CD4-positive, alpha-beta T cell (primary cell): ENCODE data around the gene PBX1. TPM values are rescaled to one million over a fixed set of nuclear protein-coding genes. Genes with fewer than 3 reads are reported as not detected.

Experiments
- ATAC-seq: fragments of 200-7000 bp; cut with Tn5 transposase; one replicate; pipeline ENCODE4 v1.10.0; 2022; ENCODE audit warnings: mild to moderate bottlenecking; ENCODE audit not compliant: poor library complexity
- CTCF ChIA-PET: fragments of 350-600 bp; sonication (Branson Sonifier 250); formaldehyde crosslinking; loops from one replicate; lab custom pipeline; 2021; ENCODE audit warnings: antibody characterized with exemption, inconsistent platforms; lab: Charles Lee
- POLR2A ChIA-PET: fragments of 350-600 bp; sonication (Branson Sonifier 250); formaldehyde crosslinking; loops from one replicate; lab custom pipeline; 2021; ENCODE audit warnings: antibody characterized with exemption, inconsistent platforms; lab: Charles Lee
- DNase-seq, 14 experiments: peaks; one replicate each; pipeline ENCODE4 v3.0.0-alpha.2; 2013 to 2020; ENCODE audit warnings: mixed read lengths in 2 of 14
- H3K27ac ChIP-seq, 2 donors: one replicate each; pipeline versions ENCODE4 v1.5.1 to v1.7.0; 2013; ENCODE audit warnings: low read length in 2 of 2, low read depth in 1 of 2, mild to moderate bottlenecking in 1 of 2
- H3K27me3 ChIP-seq, 2 experiments: 1 replicate in 1 of 2; 2 replicates in 1 of 2; pipeline versions ENCODE4 v1.6.1 to v1.7.0; 2013; ENCODE audit warnings: low read length in 2 of 2, control low read depth in 1 of 2, mild to moderate bottlenecking in 1 of 2, moderate library complexity in 1 of 2; ENCODE audit not compliant: insufficient read depth in 2 of 2, control insufficient read depth in 1 of 2
- H3K36me3 ChIP-seq: one replicate; pipeline ENCODE4 v1.6.1; 2013; ENCODE audit warnings: low read length, control low read depth; ENCODE audit not compliant: insufficient read depth
- H3K4me1 ChIP-seq: one replicate; pipeline ENCODE4 v1.6.1; 2013; ENCODE audit warnings: low read length, control low read depth; ENCODE audit not compliant: insufficient read depth
- H3K4me3 ChIP-seq: one replicate; pipeline ENCODE4 v1.5.1; 2013; ENCODE audit warnings: mild to moderate bottlenecking, low read length, moderate library complexity
- H3K9me3 ChIP-seq, 2 experiments: 1 replicate in 1 of 2; 2 replicates in 1 of 2; pipeline versions ENCODE4 v1.6.1 to v1.7.0; 2013; ENCODE audit warnings: low read length in 2 of 2, mild to moderate bottlenecking in 2 of 2, control low read depth in 1 of 2, moderate library complexity in 1 of 2; ENCODE audit not compliant: control insufficient read depth in 1 of 2, insufficient read depth in 1 of 2
- H3K27ac Mint-ChIP-seq: one replicate; pipeline ENCODE4 v1.8.0; 2020; ENCODE audit warnings: mixed read lengths
- H3K27me3 Mint-ChIP-seq: one replicate; pipeline ENCODE4 v1.8.0; 2021; ENCODE audit warnings: mixed read lengths
- H3K36me3 Mint-ChIP-seq: one replicate; pipeline ENCODE4 v1.8.0; 2021; ENCODE audit warnings: low read depth, mixed read lengths
- H3K4me1 Mint-ChIP-seq: one replicate; pipeline ENCODE4 v1.8.0; 2021; ENCODE audit warnings: low read depth, mixed read lengths
- H3K4me3 Mint-ChIP-seq: one replicate; pipeline ENCODE4 v1.8.0; 2020; ENCODE audit warnings: mild to moderate bottlenecking, mixed read lengths
- H3K9me3 Mint-ChIP-seq: one replicate; pipeline ENCODE4 v1.8.0; 2020; ENCODE audit warnings: mixed read lengths
- CTCF ChIP-seq: fragments of 200-600 bp; IDR thresholded peaks from one replicate; pipeline ENCODE4 v1.8.0; 2022; ENCODE audit warnings: antibody characterized with exemption, mild to moderate bottlenecking
- intact Hi-C, 2 experiments: fragments of 100-400 bp; cut with DNase I in 1 of 2; cut with micrococcal nuclease in 1 of 2; formaldehyde crosslinking; loops; one replicate each; pipeline versions ENCODE4 v1.15.1 to v1.9.0; 2023 to 2025; cut with DNase I, micrococcal nuclease
- total RNA-seq, 174 experiments: library from RNA in 2 of 174; stranded (reverse) in 2 of 174; gene quantifications; one replicate each; pipeline ENCODE4 v1.2.3 and lab custom pipeline; 2021 to 2026

The PBX1 gene
- total RNA-seq, 2 experiments from 2014 or later: 0.64 to 0.96 TPM

GRCh38 chr1:164813776-164814175, 254.8 kb downstream of the PBX1 start:
- CTCF ChIA-PET: no interaction called here
- H3K4me3 ChIP-seq: no peak overlapping the region
- Mint-ChIP-seq H3K9me3 (no peaks in the 10 kb centered on the region), H3K27ac (no peak overlapping the region), H3K27me3 (no peaks in the 10 kb centered on the region), H3K36me3 (no peaks in the 10 kb centered on the region), H3K4me1 (no peaks in the 10 kb centered on the region), H3K4me3 (no peak overlapping the region)
- H3K27ac ChIP-seq: no peak overlapping the region
- intact Hi-C loops: no loop called here
- no peaks in the 10 kb centered on the region for H3K4me1 ChIP-seq
- no peak for ATAC-seq
- POLR2A ChIA-PET: no interaction called here
- H3K9me3 ChIP-seq: peaks cover 0 to 3% of the 10 kb centered on the region in 2 experiments
- H3K36me3 ChIP-seq: no peaks in the 10 kb centered on the region
- no peak for TF ChIP-seq CTCF
- no peak for DNase-seq
- no peaks in the 10 kb centered on the region for H3K27me3 ChIP-seq

- H3K4me1 ChIP-seq: no peaks in the 10 kb centered on the region
- POLR2A ChIA-PET: interaction anchor here (0.6 kb wide), 1 partner anchor 26 kb away, joined by 3 read pairs; no protein-coding TSS in a partner anchor
- CTCF ChIA-PET: no interaction called here
- Mint-ChIP-seq H3K9me3 (no peaks in the 10 kb centered on the region), H3K36me3 (no peaks in the 10 kb centered on the region), H3K4me3 (no peak overlapping the region), H3K4me1 (no peaks in the 10 kb centered on the region), H3K27me3 (no peaks in the 10 kb centered on the region), H3K27ac (no peak overlapping the region)
- peaks cover 0 to 5% of the 10 kb centered on the region in 2 experiments for H3K9me3 ChIP-seq
- ATAC-seq: no peak
- H3K36me3 ChIP-seq: no peaks in the 10 kb centered on the region
- no peaks in the 10 kb centered on the region for H3K27me3 ChIP-seq
- TF ChIP-seq CTCF: no peak
- no peak for DNase-seq
- no peak overlapping the region for H3K4me3 ChIP-seq
- H3K27ac ChIP-seq: no peak overlapping the region
- intact Hi-C loops: no loop called here
These were observed 262.7 kb downstream of the PBX1 start for GRCh38 chr1:164821648-164822047.

DNA sequence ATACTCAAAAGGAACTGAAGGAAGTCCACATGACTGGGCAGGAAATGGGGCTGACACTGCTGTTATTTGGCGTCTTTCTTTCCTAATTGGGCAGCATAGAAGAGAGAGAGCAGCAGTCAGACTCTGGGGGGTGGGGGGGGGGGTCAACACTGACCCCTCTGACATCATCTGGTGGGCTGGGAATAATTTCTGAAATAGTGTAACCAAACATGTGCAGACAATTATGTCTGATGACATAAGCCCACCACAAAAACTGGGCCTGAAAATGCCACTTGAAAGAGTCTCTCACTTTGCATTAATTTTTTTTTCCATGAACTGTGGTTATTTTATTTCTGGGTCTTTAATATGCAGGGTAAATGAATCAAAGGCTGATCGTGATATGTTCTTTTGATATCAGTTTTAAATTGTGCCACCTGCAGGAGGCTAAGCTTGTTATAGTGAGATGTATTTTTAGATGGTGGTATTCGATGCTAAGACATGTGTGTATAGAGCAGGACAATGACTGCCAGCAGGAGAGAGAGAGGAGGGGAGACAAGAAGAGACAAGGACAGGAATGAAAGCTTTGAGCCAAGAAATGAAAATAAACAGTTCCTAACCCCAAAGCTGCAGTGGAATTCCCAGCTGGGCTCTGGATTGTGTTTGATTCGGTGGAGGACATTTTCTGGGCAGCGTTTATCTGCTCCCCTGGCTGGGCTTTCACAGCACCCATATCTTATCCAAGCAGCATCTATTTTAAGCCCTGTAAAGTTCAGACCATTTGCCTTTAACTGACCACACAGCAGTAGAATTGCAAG, 264.7 kb downstream of the PBX1 start:
- TF ChIP-seq CTCF: no peak
- H3K9me3 Mint-ChIP-seq: no peaks in the 10 kb centered on the region
- Histone ChIP-seq H3K36me3 (no peaks in the 10 kb centered on the region), H3K27me3 (no peaks in the 10 kb centered on the region), H3K9me3 (peaks cover 0 to 5% of the 10 kb centered on the region in 2 experiments), H3K4me3 (no peak overlapping the region), H3K4me1 (no peaks in the 10 kb centered on the region), H3K27ac (no peak overlapping the region)
- ChIA-PET POLR2A (no interaction called here), CTCF (no interaction called here)
- no peaks in the 10 kb centered on the region for H3K4me1 Mint-ChIP-seq
- DNase-seq: no peak
- no peaks in the 10 kb centered on the region for H3K36me3 Mint-ChIP-seq
- no peaks in the 10 kb centered on the region for H3K27me3 Mint-ChIP-seq
- ATAC-seq: no peak
- no peak overlapping the region for H3K27ac Mint-ChIP-seq
- intact Hi-C loops: no loop called here
- no peak overlapping the region for H3K4me3 Mint-ChIP-seq
